CD4-positive, alpha-beta T cell (primary cell): ENCODE data around the gene PPP6R3. TPM values are rescaled to one million over a fixed set of nuclear protein-coding genes. Genes with fewer than 3 reads are reported as not detected.

ENCODE experiments used
- ATAC-seq: fragments of 200-7000 bp; cut with Tn5 transposase; one replicate; pipeline ENCODE4 v1.10.0; 2022; ENCODE audit warnings: mild to moderate bottlenecking; ENCODE audit not compliant: poor library complexity
- CTCF ChIA-PET: fragments of 350-600 bp; sonication (Branson Sonifier 250); formaldehyde crosslinking; loops from one replicate; lab custom pipeline; 2021; ENCODE audit warnings: antibody characterized with exemption, inconsistent platforms; lab: Charles Lee
- POLR2A ChIA-PET: fragments of 350-600 bp; sonication (Branson Sonifier 250); formaldehyde crosslinking; loops from one replicate; lab custom pipeline; 2021; ENCODE audit warnings: antibody characterized with exemption, inconsistent platforms; lab: Charles Lee
- DNase-seq, 14 experiments: peaks; one replicate each; pipeline ENCODE4 v3.0.0-alpha.2; 2013 to 2020; ENCODE audit warnings: mixed read lengths in 2 of 14
- H3K27ac ChIP-seq, 2 donors: one replicate each; pipeline versions ENCODE4 v1.5.1 to v1.7.0; 2013; ENCODE audit warnings: low read length in 2 of 2, low read depth in 1 of 2, mild to moderate bottlenecking in 1 of 2
- H3K27me3 ChIP-seq, 2 experiments: 1 replicate in 1 of 2; 2 replicates in 1 of 2; pipeline versions ENCODE4 v1.6.1 to v1.7.0; 2013; ENCODE audit warnings: low read length in 2 of 2, control low read depth in 1 of 2, mild to moderate bottlenecking in 1 of 2, moderate library complexity in 1 of 2; ENCODE audit not compliant: insufficient read depth in 2 of 2, control insufficient read depth in 1 of 2
- H3K36me3 ChIP-seq: one replicate; pipeline ENCODE4 v1.6.1; 2013; ENCODE audit warnings: low read length, control low read depth; ENCODE audit not compliant: insufficient read depth
- H3K4me1 ChIP-seq: one replicate; pipeline ENCODE4 v1.6.1; 2013; ENCODE audit warnings: low read length, control low read depth; ENCODE audit not compliant: insufficient read depth
- H3K4me3 ChIP-seq: one replicate; pipeline ENCODE4 v1.5.1; 2013; ENCODE audit warnings: mild to moderate bottlenecking, low read length, moderate library complexity
- H3K9me3 ChIP-seq, 2 experiments: 1 replicate in 1 of 2; 2 replicates in 1 of 2; pipeline versions ENCODE4 v1.6.1 to v1.7.0; 2013; ENCODE audit warnings: low read length in 2 of 2, mild to moderate bottlenecking in 2 of 2, control low read depth in 1 of 2, moderate library complexity in 1 of 2; ENCODE audit not compliant: control insufficient read depth in 1 of 2, insufficient read depth in 1 of 2
- H3K27ac Mint-ChIP-seq: one replicate; pipeline ENCODE4 v1.8.0; 2020; ENCODE audit warnings: mixed read lengths
- H3K27me3 Mint-ChIP-seq: one replicate; pipeline ENCODE4 v1.8.0; 2021; ENCODE audit warnings: mixed read lengths
- H3K36me3 Mint-ChIP-seq: one replicate; pipeline ENCODE4 v1.8.0; 2021; ENCODE audit warnings: low read depth, mixed read lengths
- H3K4me1 Mint-ChIP-seq: one replicate; pipeline ENCODE4 v1.8.0; 2021; ENCODE audit warnings: low read depth, mixed read lengths
- H3K4me3 Mint-ChIP-seq: one replicate; pipeline ENCODE4 v1.8.0; 2020; ENCODE audit warnings: mild to moderate bottlenecking, mixed read lengths
- H3K9me3 Mint-ChIP-seq: one replicate; pipeline ENCODE4 v1.8.0; 2020; ENCODE audit warnings: mixed read lengths
- CTCF ChIP-seq: fragments of 200-600 bp; IDR thresholded peaks from one replicate; pipeline ENCODE4 v1.8.0; 2022; ENCODE audit warnings: antibody characterized with exemption, mild to moderate bottlenecking
- intact Hi-C, 2 experiments: fragments of 100-400 bp; cut with DNase I in 1 of 2; cut with micrococcal nuclease in 1 of 2; formaldehyde crosslinking; loops; one replicate each; pipeline versions ENCODE4 v1.15.1 to v1.9.0; 2023 to 2025; cut with DNase I, micrococcal nuclease
- total RNA-seq, 174 experiments: library from RNA in 2 of 174; stranded (reverse) in 2 of 174; gene quantifications; one replicate each; pipeline ENCODE4 v1.2.3 and lab custom pipeline; 2021 to 2026

Gene PPP6R3
- total RNA-seq, 2 experiments from 2014 or later = 108 to 109 TPM

GRCh38 chr11:68498321-68498720 is 37.8 kb downstream of the PPP6R3 start:
- H3K36me3 ChIP-seq = peaks cover 3% of the 10 kb centered on the region
- H3K27me3 ChIP-seq = no peaks in the 10 kb centered on the region
- intact Hi-C loops = no loop called here
- H3K36me3 Mint-ChIP-seq = peaks cover 1% of the 10 kb centered on the region
- H3K4me3 Mint-ChIP-seq = peak overlapping the region; percentile 0
- CTCF ChIA-PET = no interaction called here
- H3K27ac Mint-ChIP-seq = peak overlapping the region; percentile 50
- H3K27me3 Mint-ChIP-seq = no peaks in the 10 kb centered on the region
- H3K27ac ChIP-seq = no peak overlapping the region
- peaks cover 84% of the 10 kb centered on the region for H3K4me1 Mint-ChIP-seq
- no peaks in the 10 kb centered on the region for H3K9me3 Mint-ChIP-seq
- no peak for ATAC-seq
- POLR2A ChIA-PET = no interaction called here
- H3K4me1 ChIP-seq = peaks cover 53% of the 10 kb centered on the region
- TF ChIP-seq CTCF = no peak
- no peaks in the 10 kb centered on the region for H3K9me3 ChIP-seq
- DNase-seq = no peak
- H3K4me3 ChIP-seq = no peak overlapping the region

GRCh38 chr11:68498903-68499883 is 38.6 kb downstream of the PPP6R3 start:
- no peak overlapping the region for H3K4me3 ChIP-seq
- H3K27ac ChIP-seq = no peak overlapping the region
- no peak for DNase-seq
- peaks cover 6% of the 10 kb centered on the region for H3K36me3 ChIP-seq
- no peak for ATAC-seq
- H3K4me3 Mint-ChIP-seq = peak overlapping the region; percentile 2
- ChIA-PET POLR2A (no interaction called here), CTCF (no interaction called here)
- H3K4me1 ChIP-seq = peaks cover 51% of the 10 kb centered on the region
- H3K27me3 ChIP-seq = no peaks in the 10 kb centered on the region
- H3K27me3 Mint-ChIP-seq = no peaks in the 10 kb centered on the region
- peak overlapping the region; percentile 50 for H3K27ac Mint-ChIP-seq
- H3K4me1 Mint-ChIP-seq = peaks cover 91% of the 10 kb centered on the region
- no peaks in the 10 kb centered on the region for H3K9me3 ChIP-seq
- TF ChIP-seq CTCF = no peak
- H3K36me3 Mint-ChIP-seq = peaks cover 5% of the 10 kb centered on the region
- intact Hi-C loops = no loop called here
- H3K9me3 Mint-ChIP-seq = no peaks in the 10 kb centered on the region

- DNase-seq = no peak
- peaks cover 6% of the 10 kb centered on the region for H3K36me3 ChIP-seq
- H3K4me3 ChIP-seq = no peak overlapping the region
- no peaks in the 10 kb centered on the region for H3K9me3 Mint-ChIP-seq
- peak overlapping the region; percentile 45 for H3K27ac Mint-ChIP-seq
- H3K36me3 Mint-ChIP-seq = peaks cover 14% of the 10 kb centered on the region
- CTCF ChIA-PET = no interaction called here
- no peaks in the 10 kb centered on the region for H3K27me3 ChIP-seq
- no peak for ATAC-seq
- intact Hi-C loops = loop anchor here in 1 of 2 experiments (5.0 kb wide), 1 partner anchor 38 kb away; the partner anchor contains the start of gene PPP6R3
- no peak for TF ChIP-seq CTCF
- H3K27me3 Mint-ChIP-seq = no peaks in the 10 kb centered on the region
- H3K27ac ChIP-seq = no peak overlapping the region
- peaks cover 51% of the 10 kb centered on the region for H3K4me1 ChIP-seq
- POLR2A ChIA-PET = no interaction called here
- H3K4me1 Mint-ChIP-seq = peaks cover 91% of the 10 kb centered on the region
- H3K4me3 Mint-ChIP-seq = no peak overlapping the region
- no peaks in the 10 kb centered on the region for H3K9me3 ChIP-seq
These were observed 39.7 kb downstream of the PPP6R3 start for GRCh38 chr11:68500206-68500605.
